ENCODE results near the gene RIC3.

Gene RIC3

DNA sequence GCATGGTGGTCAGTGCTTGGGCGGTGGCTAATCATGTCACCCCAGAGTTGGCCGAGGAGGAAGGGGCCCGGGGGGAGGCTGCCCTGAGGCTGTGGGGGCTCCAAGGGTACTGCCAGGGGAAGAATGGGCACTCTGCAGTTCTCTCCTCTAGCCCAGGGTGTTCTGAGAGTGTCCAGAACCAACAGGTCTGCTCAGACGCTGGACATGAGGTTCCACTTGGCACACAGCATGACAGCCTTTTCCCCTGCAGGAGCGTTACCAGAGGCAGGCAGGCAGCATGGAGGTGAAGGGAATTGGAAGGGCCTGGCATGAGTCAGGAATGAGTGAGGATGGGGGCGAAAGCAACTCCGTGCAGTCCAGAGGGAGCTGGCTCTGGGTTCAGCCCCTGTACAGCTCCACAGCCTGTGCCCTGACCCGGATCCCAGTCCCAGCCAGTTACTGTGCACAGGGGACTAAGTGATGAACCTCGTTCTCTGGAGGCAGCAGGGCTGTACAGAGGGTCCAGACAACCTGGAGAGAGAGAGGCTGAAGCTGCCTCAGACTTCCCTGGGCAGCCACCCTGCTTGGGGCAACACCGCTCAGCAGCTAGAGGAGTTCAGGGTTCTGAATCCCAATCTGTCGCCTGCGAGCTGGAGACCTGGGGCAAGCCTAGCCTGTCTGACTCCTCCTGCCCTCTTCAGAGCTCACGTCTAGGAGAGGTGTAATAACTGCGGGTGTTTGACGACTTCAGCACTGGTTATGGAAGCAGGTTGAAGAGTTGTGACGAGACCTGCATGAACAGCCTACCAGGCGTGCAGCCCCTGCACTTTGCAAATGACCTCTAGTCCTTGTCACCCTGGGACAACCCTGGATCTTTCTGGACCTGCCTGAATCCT, 102.6 kb downstream of the RIC3 start:
- POLR2A ChIA-PET, result interaction anchor here (0.8 kb wide), 1 partner anchor 54 kb away, joined by 3 read pairs; no protein-coding TSS in a partner anchor
- DNase-seq (ENCODE audit: low read depth, low spot score), result no peak
- no peak overlapping the region for H3K4me3 ChIP-seq (ENCODE audit: low read depth, low read length)
- CTCF ChIA-PET, result interaction anchor here (0.7 to 10.8 kb wide), 9 partner anchors 11 to 270 kb away, joined by 3 to 126 read pairs (median 6); no protein-coding TSS in a partner anchor
- TF ChIP-seq, protein P1, sequence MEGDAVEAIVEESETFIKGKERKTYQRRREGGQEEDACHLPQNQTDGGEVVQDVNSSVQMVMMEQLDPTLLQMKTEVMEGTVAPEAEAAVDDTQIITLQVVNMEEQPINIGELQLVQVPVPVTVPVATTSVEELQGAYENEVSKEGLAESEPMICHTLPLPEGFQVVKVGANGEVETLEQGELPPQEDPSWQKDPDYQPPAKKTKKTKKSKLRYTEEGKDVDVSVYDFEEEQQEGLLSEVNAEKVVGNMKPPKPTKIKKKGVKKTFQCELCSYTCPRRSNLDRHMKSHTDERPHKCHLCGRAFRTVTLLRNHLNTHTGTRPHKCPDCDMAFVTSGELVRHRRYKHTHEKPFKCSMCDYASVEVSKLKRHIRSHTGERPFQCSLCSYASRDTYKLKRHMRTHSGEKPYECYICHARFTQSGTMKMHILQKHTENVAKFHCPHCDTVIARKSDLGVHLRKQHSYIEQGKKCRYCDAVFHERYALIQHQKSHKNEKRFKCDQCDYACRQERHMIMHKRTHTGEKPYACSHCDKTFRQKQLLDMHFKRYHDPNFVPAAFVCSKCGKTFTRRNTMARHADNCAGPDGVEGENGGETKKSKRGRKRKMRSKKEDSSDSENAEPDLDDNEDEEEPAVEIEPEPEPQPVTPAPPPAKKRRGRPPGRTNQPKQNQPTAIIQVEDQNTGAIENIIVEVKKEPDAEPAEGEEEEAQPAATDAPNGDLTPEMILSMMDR (IDR thresholded peaks at IDR 0.05; ENCODE audit: insufficient read depth, low read length, missing control alignments), result no peak

- POLR2A ChIA-PET, result no interaction called here
- CTCF ChIA-PET, result interaction anchor here (10.8 kb wide), 1 partner anchor 25 kb away, joined by 126 read pairs; no protein-coding TSS in a partner anchor
- no peak for DNase-seq (ENCODE audit: low read depth, low spot score)
- H3K4me3 ChIP-seq (ENCODE audit: low read depth, low read length), result no peak overlapping the region
- TF ChIP-seq, protein P1 (IDR thresholded peaks at IDR 0.05; ENCODE audit: insufficient read depth, low read length, missing control alignments), result no peak
Observed at GRCh38 chr11:8065031-8065430, 103.8 kb downstream of the RIC3 start.

GRCh38 chr11:8063324-8063723, 105.5 kb downstream of the RIC3 start:
- TF ChIP-seq, protein P1 (IDR thresholded peaks at IDR 0.05; ENCODE audit: insufficient read depth, low read length, missing control alignments), result no peak
- CTCF ChIA-PET, result interaction anchor here (1.2 to 15.2 kb wide), 7 partner anchors 16 to 57 kb away, joined by 3 to 150 read pairs (median 7); no protein-coding TSS in a partner anchor
- no peak overlapping the region for H3K4me3 ChIP-seq (ENCODE audit: low read depth, low read length)
- POLR2A ChIA-PET, result no interaction called here
- no peak for DNase-seq (ENCODE audit: low read depth, low spot score)

GRCh38 chr11:8062781-8063257, 106.0 kb downstream of the RIC3 start:
- ChIA-PET POLR2A (no interaction called here), CTCF (interaction anchor here (1.0 to 15.2 kb wide), 7 partner anchors 15 to 57 kb away, joined by 3 to 150 read pairs (median 7); no protein-coding TSS in a partner anchor)
- DNase-seq (ENCODE audit: low read depth, low spot score), result no peak
- TF ChIP-seq, protein P1 (IDR thresholded peaks at IDR 0.05; ENCODE audit: insufficient read depth, low read length, missing control alignments), result no peak
- no peak overlapping the region for H3K4me3 ChIP-seq (ENCODE audit: low read depth, low read length)

DNA sequence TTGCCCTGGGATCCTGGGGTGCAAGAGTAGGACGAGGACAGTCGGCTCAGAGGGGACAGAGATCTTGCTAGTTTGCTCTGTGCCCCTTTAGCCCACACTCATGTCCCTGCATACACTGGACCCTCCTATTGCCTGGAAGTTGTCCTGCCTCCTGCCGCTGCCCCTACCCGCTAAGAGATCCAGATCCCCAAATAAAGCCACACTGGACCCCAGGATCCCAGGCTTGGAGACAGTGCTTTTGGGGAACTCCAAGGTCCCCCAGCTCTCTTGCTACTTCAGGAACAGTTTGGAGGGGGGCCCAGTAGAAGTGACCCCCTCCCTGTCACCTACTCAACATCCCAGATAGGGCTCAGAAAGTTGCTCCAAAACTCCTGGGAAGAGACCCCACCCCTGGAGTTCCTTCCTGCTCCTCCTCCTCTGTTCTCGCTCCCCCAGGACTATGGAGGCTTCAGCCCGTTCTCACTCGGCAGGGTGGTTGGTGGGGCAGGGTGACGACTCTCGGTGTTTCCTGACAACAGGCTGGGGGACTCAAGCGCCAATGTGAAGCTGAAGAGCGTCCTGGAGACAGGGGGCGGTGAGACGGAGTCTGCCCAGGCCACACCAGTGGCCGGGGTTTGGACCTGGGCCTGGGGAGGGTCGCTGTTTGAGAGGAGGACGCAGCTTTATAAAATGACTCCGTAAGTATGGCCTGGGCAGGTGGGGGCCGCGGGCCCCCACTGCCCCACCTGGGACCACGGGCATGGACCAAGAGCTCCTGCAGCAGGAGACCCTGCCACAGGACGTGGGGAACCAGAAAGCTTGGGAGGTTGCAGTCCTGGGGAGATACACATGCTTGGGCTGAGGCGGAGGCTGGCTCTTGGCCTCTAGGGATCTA, 107.0 kb downstream of the RIC3 start:
- ChIA-PET POLR2A (no interaction called here), CTCF (interaction anchor here (1.0 to 15.2 kb wide), 6 partner anchors 14 to 55 kb away, joined by 3 to 150 read pairs (median 5); no protein-coding TSS in a partner anchor)
- TF ChIP-seq, protein P1 (IDR thresholded peaks at IDR 0.05; ENCODE audit: insufficient read depth, low read length, missing control alignments), result no peak
- H3K4me3 ChIP-seq (ENCODE audit: low read depth, low read length), result no peak overlapping the region
- no peak for DNase-seq (ENCODE audit: low read depth, low spot score)
